ENCODE results near the gene GPATCH2.

Gene GPATCH2

DNA sequence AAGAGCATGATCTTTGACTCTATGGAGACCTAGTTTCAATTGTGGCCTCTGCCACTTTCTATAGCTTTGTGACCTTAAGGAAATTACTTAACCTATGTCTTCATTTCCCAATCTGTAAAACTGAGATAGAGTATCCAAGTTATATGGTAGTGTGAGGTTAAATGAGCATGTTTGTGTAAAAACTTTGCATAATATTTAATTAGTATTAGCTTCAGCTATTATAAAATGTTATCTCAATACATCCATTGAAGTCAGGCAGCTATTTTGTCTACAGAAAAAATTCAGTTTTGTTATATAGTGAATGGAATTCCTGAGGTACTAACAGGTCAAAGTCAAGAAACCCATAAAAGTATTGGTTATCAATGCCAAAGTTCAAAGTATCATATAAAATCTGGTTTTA, 53.6 kb downstream of the GPATCH2 start:
- no peak for DNase-seq

DNA sequence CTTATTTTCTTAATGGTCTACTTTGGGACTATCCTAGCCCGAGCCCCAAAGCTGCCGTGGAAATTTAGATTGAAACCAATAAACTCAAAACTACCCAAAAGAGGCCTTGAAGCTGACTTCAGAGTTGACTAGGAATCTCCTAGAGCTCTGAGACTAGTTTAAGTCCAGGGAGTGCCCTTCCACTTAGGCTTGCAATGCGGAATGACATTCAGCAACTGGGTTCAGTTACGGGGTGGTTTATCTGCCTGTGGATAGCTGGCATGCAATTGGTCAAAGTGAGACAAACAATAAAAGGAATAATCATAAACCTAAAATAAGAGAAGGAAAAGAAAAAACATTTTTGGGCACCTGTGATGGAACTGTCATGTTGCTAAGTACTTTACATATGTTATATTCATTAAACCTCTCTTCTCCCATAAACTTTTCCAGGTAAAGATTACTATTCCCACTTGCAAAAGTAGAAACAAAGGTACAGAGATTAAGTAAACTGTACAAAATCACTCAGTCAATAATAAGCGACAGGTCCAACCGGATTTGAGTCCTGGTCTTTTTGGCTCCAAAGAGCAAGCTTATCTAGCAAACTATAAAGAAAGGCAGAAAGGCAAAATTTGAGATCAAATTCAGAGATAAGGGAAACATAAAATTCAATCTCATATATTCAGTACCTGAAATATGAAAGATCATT, 56.5 kb downstream of the GPATCH2 start:
- DNase-seq, result no peak

DNA sequence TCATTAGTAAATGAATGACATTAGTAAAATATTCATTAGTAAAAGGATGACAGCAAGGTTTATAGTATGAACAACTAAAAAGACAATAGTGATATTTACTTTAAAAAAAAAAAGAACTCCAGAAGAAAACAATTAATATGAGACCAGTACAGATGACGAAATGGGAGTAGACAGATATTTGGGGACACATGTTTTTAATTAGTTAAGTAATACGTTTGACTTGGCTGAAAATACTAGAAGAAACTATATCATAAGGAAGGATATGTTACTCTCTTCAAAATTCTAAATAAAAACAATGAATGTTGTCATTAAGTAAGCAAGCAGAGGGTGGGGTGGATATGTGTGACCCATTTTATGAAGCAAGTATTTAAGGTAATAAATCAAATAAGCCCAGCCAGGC, 61.9 kb downstream of the GPATCH2 start:
- no peak for DNase-seq

DNA sequence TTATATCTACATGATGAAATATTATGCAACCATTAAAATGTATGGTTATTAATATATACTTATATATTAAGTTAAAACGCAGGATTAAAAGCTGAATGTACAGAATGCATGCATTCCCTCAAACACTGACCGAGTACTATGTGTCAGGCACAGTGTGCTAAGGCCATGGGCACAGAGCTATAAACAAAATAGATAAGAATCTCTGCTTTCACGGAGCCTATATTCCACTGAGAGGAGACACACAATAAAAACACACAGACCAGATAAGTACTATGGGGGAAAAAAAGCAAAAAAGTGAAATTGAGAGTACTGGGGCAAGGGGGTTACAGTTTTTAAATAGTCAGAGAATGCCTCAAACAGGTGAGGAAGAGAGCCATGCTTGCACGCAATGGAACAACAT, 62.7 kb downstream of the GPATCH2 start:
- DNase-seq, result no peak

DNA sequence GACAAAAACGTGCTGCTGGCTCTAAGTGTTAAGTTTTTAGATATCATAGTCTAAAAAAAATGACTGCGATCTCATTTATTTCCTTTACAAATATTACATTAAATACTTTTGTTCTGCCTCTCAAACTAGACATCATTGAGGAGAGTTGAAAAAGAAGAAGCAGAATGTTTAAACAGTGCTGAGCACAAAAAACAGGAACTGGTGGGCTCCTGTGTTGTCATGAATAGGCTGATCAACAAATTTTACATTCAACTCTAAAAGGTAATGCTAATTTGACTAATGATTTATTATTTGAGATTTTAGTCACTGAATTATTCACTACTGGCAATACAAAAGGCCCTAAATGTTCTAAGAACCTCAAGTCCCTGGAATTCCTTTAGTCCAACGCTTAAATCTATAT, 66.1 kb downstream of the GPATCH2 start:
- peak; percentile 30 for DNase-seq

DNA sequence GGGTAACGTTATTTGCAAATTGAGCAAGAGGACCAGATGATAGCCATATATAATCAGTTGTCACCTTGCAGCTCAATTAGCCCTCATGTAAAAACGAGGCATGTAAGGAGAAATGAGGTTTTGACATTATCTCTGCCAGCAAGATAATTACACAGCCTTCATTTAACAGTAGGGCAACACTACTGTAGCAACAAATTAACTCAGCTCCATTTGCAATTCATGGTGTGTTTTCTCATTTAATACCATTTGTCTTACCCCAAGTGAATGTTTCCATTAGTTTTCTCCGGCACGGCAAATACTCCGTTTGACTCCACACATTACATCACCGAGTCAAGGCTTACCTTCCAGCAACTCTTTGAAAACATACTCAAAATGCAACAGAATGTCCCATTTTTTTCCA, 66.7 kb downstream of the GPATCH2 start:
- no peak for DNase-seq

DNA sequence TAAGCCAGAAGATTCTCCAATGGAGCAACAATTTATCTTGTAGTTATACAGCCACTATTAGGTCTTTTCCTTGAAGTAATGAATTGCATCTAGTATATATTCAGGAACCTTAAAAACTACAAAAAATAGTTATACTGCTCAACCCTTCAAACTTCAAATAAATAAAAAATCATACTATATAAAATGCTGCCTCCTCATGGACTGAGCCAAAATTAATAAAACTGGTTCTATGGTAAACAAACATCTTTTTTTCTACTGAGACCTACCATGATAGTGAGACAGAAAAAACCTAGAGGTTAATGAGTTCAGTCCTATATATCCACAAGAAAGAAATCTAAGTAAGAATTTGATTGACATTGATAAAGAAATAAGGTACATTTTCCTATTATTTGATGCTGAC, 67.7 kb downstream of the GPATCH2 start:
- no peak for DNase-seq

DNA sequence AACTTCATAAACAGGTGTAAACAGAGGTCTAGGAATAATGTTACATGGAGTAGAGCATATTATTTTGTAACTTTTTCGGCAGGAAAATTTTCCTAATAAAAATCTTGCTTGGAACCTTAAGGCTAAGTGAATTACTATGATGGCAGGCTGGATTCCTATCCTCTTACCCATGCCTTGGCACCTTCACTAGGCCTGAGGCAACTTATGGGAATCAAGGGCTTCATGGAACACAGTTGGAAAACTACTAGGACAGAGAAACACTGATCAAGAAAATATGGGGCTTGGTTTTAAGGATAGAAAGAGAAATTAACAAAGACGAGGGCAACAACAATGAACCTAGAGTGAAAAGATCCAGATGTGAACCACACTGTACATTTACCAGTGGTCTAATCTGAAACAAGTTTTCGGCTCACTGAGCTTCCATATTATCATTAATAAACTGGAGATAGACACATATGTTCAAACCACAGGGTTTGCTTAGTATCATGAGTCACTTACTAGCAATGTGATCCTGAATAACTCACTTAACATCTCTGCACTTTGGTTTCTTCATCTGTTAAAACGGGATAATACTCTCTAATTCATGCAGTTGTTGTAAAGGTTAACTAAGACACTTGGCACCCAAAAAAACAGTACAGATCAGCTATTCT, 68.5 kb downstream of the GPATCH2 start:
- no peak for DNase-seq

DNA sequence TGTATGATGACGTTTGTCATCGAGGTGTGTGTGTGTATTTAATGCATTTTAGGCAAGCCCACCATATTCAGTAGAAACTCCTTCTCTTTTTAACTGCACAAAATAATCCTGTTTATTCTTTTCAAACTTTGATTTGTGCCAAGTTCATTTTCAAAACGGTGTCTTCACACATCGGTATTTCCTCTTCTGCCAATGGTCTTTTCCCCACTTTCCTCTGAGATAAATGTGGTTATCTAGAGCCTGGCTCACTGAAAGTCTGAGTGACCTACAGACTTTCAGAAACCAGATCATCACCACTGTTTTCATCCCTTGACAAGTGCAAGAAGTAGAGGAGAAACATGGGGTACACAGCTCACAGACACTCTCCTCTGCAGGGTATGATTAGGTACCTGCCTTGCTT, 69.4 kb downstream of the GPATCH2 start:
- DNase-seq, result no peak

DNA sequence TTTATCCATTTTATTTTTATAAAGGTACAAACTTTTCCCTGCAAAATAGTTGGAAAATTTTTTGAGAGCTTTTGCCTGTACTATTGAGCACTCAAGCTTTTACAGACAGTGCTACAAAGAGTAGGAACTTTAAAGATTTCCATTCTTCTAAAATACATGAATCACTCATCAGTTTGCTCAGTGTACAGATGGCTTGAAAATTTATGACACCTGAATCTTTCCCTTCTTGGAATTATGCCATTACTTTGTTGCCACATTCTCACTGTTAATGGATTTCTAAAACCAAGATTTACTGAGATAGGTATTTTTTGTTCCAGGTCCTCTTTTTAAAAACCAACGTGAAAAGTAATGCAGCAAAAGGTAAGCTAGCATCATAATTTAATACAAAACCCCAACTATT, 76.0 kb downstream of the GPATCH2 start:
- DNase-seq, result no peak

DNA sequence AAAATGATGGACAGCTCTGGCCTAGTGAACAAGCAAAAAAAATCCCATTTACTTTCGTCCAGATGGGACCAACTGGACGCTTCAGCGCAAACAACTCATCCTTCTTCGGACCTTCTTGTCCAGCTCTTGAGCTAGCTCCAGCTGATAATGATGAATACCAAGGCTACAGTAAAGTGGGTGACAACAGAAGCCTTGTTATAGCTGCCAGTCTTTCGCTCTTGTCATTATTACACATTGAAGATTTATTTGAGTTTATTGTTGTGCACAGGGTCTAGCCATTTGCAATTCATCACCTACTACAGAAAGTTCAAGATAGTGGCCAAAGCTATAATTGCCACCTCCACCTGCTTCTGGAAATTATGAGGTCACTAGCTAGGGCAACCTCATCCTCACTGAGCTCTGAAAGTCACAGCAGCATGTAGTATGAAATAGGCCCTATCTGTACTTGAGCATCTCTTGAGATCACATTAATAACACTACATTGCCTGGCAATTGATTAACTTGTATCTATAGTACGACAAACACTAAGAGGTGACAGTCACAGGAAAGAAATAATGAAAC, 76.9 kb downstream of the GPATCH2 start:
- DNase-seq, result no peak

DNA sequence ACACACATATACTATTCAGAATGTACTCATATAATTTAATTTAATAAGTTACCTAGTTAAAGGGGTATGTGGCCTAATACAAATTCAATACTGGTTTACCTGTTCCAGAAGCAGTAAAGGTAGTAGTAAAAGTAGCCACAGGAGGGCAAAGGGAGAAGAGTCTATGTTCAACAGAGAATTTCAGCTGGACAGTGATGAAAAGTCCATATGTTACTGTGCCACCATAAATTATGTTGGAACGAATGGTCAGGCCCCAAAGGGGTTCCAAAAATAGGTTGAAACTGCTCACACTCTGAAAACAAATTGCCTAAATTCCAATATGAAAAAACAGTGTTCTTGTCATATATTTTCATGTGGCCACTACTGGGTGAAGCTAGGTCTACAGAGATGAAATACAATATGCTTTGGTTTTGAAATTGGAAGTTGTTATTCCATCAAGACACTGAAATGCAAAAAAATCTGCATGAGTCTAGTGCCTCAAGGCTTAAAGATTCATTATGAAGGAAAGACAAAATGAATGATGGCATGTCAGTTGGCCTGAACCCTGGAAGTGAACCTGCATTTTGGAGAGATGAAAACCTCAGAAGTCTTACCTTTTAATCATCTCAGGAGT, 78.4 kb downstream of the GPATCH2 start:
- DNase-seq, result no peak

DNA sequence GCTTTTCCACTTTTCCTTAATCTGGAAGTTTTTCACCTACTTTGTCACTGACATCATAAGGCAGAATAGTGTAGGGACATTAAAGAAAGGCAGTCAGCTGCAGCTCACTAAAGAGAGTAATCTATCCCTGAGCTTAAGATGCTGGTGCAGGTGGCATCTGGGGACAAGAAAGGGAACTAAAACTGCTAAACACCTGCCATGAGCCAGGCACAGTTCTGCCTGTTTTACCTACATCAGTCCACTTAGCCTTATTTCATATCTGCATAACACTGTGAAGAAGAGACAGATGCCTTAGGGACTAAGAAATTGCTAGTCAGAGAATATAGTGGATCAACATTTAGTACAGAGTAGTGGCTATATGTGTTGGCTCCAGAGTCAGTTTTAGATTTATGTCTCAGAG, 88.1 kb downstream of the GPATCH2 start:
- no peak for DNase-seq

DNA sequence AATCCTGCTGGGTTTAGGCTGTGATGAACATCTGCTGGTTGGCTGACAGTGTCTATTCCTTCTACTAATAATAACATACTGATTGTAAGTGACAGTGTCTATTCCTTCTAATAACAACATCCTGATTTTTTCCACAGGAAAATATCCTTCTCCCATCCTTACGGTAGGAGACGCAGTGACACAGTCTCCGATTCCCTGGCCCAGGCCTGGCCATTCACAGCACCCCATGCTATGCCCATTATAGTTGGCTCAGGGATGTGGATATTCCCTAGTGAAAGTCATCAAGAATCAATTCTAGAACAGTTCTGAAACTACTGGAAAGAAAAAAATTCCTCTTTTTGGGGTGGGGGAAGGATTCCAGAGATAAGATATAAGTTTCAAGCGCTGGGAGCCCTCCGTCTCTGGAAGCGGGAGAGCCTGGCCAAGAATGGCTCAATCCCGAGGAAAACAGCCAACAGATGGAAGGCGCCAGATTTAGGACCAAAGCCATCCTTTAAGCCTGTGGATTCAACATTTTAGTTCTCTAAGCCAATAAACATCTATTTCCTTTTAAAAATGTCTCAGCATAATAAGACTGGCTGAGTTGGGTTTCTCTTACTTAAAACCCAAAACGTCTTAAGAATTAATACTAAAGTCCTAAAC, 88.6 kb downstream of the GPATCH2 start:
- no peak for DNase-seq

DNA sequence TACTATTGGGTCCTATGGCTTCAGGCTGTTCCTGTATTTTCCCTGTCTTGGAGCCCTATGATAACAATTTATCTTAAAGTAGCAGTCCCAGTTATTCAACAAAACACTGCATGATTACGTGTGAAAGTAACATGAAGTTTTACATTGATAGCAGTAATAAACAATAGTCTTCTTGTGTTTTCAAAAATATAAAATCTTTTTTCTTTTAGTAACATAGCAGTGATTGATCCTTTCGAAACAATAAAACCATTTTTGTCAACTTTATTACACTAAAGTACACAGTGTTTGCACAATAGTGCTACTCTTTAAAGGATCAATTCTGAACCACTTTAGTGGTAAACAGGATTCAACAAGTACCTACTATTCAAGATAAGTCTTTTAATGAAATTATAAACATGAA, 90.6 kb downstream of the GPATCH2 start:
- DNase-seq, result no peak

DNA sequence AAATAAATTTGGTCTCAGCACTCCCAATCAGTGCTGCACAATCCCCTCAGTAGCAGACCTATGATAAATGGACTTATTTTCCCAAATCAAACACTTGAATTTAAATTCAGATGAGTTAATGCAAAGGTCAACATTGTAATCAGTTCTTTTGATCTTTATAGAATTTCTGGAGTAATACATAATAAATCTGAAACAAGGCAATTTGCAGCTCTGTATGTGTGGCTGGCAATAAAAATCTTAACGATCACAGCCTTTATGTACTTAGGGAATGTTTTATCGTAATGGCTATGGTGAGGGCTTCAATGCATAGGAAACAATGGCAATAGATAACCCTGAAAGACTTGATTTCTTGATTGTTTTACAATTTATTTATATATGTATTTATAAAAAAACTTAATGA, 91.4 kb downstream of the GPATCH2 start:
- no peak for DNase-seq

DNA sequence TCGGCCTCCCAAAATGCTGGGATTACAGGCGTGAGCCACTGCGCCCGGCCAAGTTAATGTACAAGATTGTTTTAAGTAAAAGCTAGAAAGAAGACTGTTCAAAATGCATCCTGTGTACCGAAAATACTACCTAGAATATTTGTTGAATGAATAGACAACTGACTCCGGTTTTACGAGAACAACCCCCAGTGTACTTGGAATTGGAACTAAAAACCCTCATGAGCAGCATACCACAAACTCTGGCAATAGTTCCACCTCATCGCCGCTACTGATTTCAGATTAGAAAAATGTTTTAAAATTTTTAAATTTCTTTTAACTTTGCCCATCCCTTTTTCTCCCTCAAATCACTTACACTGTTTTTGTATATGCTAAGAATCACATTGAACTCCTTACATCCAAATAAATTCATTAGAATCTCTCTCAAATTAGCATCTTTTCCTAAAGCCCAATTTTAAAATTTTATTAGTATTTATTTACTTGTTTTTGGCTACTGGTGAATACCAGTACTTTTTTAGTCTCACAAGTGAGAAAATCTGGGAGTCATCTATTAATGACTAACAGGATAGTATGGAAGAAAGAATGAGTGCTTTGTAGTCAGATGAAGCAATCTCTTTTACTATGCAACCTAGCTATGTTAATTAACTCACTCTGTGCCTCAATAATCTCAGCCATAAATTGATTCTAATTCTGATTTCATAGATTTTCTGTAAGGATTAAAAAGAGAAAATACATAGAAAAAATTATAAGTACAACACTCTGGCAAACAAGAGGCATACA, 95.1 kb downstream of the GPATCH2 start:
- no peak for DNase-seq

DNA sequence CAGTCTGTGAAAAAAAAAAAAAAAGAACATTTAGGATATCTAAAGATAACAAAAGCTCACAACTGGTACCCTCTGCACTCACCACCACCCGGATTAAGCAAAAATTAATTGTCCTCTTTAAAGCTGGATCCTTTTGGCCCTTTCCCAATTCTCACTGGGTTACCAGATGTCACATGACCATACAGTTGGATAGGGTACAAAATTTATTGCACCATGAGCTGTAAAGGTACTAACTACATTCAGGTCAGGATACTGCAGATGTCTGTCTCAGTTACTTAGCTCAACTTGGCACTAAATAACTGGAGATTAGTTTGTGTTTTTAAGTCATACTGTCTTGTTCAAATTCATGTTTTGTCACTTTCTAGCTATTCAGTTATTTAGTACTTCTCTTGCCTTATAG, 96.3 kb downstream of the GPATCH2 start:
- no peak for DNase-seq

DNA sequence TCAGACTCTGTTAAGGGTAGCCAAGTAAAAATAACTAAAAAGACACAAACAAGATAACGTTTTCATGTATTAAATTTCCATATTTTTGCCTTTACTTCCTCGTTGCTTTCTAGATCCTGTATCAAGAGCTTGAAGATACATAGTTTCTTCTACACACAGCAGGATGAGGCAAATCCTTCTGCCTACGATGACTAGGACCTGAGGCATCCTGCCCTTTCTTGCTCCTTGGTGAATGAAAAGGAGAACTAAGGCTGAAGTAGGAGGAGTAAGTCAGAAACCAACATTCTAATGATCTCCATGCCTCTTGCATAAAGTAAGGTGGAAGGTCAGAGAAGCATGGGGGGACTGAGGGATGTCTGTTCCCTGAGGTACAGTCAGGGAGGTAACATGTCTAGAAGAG, 102.6 kb downstream of the GPATCH2 start:
- DNase-seq, result no peak

DNA sequence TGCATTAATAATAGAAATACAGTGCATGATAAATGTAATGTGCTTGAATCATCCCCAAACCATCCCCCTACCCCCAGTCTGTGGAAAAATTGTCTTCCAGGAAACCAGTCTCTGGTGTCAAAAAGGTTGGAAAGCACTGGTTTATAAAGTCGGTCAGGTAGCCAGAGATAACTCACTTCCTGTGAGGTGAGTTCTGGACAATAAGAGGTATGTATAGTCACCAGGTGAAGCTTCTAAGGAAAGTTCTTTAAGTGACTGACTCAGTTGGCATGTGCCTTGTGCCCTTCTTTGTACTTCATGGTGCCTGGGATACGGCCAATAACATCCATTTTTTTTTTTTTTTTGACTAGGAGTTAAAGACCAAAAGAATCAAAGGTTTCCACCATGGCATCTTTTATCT, 103.7 kb downstream of the GPATCH2 start:
- DNase-seq, result no peak

DNA sequence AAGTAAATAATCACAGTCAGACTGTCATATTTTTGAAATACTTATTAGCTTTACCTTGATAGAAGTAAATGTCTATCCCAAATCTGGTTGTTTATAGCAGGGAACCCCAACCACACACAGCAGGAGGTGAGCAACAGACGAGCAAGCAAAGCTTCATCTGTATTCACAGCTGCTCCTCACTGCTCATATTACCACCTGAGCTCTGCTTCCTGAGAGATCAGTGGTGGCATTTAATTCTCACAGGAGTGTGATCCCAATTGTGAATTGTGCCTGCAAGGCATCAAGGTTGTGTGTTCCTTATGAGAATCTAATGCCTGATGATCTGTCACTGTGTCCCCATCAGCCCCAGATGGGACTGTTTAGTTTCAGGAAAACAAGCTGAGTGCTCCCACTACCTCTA, 104.3 kb downstream of the GPATCH2 start:
- DNase-seq, result no peak

DNA sequence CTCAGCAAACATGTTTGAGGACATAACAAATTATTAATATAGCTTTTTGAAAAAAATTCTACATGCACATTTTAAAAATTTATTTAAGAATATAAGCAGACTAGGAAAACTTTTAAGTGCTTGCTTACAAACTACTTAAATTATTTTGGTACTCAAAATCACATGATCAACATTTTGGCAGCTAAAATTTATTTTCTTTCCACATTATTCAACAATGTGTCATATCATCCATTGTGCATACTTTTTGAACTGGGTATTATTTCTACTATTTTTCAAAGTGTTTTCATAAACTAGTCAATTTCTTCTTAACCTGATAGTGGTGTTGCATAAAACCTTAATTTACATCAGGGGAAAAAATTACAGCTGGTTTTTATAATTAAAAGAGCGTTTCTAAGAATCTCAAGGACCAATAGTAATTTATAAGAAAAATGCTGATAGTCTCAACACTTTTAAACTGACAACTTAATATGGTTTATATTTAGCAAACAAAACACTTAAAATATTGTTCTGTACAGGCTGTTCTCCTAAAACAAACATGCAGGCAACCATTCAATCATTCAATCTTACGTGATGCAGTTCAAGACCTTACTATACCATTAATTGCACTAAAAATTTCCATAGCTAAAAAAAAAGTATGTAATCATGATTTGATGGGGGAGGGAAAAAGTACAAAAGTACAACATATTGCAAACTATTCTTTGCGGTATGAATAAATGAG, 105.0 kb downstream of the GPATCH2 start:
- no peak for DNase-seq
